ENCODE data around the gene ISLR2.

GRCh38 chr15:74146277-74146800 is 16.0 kb downstream of the ISLR2 start:
- TF ChIP-seq CTCF (IDR thresholded peaks at IDR 0.05): no peak
- no peak for TF ChIP-seq EZH2 (IDR thresholded peaks at IDR 0.05)
- TF ChIP-seq EZH2phosphoT487 (IDR thresholded peaks at IDR 0.05): no peak

Measured in neural progenitor cell (in vitro differentiated cells).